IMR-90 (cell line): ENCODE results near the gene SPDYE9. TPM values are rescaled to one million over a fixed set of nuclear protein-coding genes. Genes with fewer than 3 reads are reported as not detected.
"Not testable (repeated sequence)": the region's sequence is repeated elsewhere in the genome, so short reads cannot be mapped to it uniquely, and the experiment has no call there.

ENCODE experiments used
- ATAC-seq: fragments of 200-7000 bp; cut with Tn5 transposase; 2 replicates; pipeline ENCODE4 v1.9.1; 2020; ENCODE audit warnings: low read depth, mild to moderate bottlenecking, moderate library complexity
- Bru-seq: library from RNA; stranded (reverse); fragments of 400-500 nt; gene quantifications from one replicate; lab custom pipeline; 2021; lab: Mats Ljungman, UMichigan
- BruChase-seq, 2 experiments: library from RNA; stranded (reverse); fragments of 400-500 nt; gene quantifications; one replicate each; lab custom pipeline; 2021; lab: Mats Ljungman, UMichigan
- BruUV-seq: library from RNA; stranded (reverse); fragments of 400-500 nt; replicated peaks from 2 replicates; lab custom pipeline; 2021; lab: Mats Ljungman, UMichigan
- CTCF ChIA-PET: fragments of 300-600 bp; formaldehyde crosslinking; extraction: SDS; loops from one replicate; lab custom pipeline; 2021; ENCODE audit warnings: antibody characterized with exemption; lab: Yijun Ruan, JAX
- POLR2A ChIA-PET: fragments of 300-600 bp; sonication (Branson Sonifier 250); formaldehyde crosslinking; loops from one replicate; lab custom pipeline; 2022; ENCODE audit warnings: antibody characterized with exemption; ENCODE audit not compliant: unreplicated experiment; lab: Charles Lee
- DNase-seq: peaks from one replicate; pipeline ENCODE4 v3.0.0; 2013
- H2AFZ ChIP-seq: replicated peaks from 2 replicates; pipeline ENCODE3; 2013; ENCODE audit warnings: low read length, mild to moderate bottlenecking; ENCODE audit not compliant: poor library complexity
- H2AK5ac ChIP-seq: 2 replicates; pipeline ENCODE4 v1.6.1; 2013; ENCODE audit warnings: low read depth, low read length, inconsistent platforms
- H2AK9ac ChIP-seq: replicated peaks from 2 replicates; pipeline ENCODE3; 2013; ENCODE audit warnings: mild to moderate bottlenecking, low read depth, low read length, moderate library complexity; ENCODE audit not compliant: poor library complexity
- H2BK120ac ChIP-seq: 2 replicates; pipeline ENCODE4 v1.6.1; 2013; ENCODE audit warnings: low read depth, low read length, inconsistent platforms
- H2BK15ac ChIP-seq: 3 replicates; pipeline ENCODE4 v1.6.1; 2013; ENCODE audit warnings: low read depth, low read length, inconsistent platforms
- H2BK20ac ChIP-seq: 2 replicates; pipeline ENCODE4 v1.6.1; 2013; ENCODE audit warnings: low read depth, mild to moderate bottlenecking, inconsistent platforms, low read length, moderate library complexity
- H2BK5ac ChIP-seq: 2 replicates; pipeline ENCODE4 v1.6.1; 2013; ENCODE audit warnings: mild to moderate bottlenecking, low read depth, low read length, inconsistent platforms; ENCODE audit not compliant: poor library complexity, severe bottlenecking
- H3K14ac ChIP-seq: replicated peaks from 2 replicates; pipeline ENCODE4 v1.6.1; 2013; ENCODE audit warnings: low read depth, low read length, inconsistent platforms
- H3K18ac ChIP-seq: 2 replicates; pipeline ENCODE4 v1.6.1; 2013; ENCODE audit warnings: low read depth, low read length, control low read depth
- H3K23ac ChIP-seq: 2 replicates; pipeline ENCODE4 v1.6.1; 2013; ENCODE audit warnings: low read depth, low read length, inconsistent platforms
- H3K27ac ChIP-seq: 2 replicates; pipeline ENCODE4 v1.5.1; 2013; ENCODE audit warnings: mild to moderate bottlenecking, control low read depth, low read length; ENCODE audit not compliant: insufficient read depth
- H3K27me3 ChIP-seq: 2 replicates; pipeline ENCODE4 v1.6.1; 2013; ENCODE audit warnings: low read length; ENCODE audit not compliant: control insufficient read depth, insufficient read depth
- H3K36me3 ChIP-seq: 2 replicates; pipeline ENCODE4 v1.6.1; 2013; ENCODE audit warnings: low read length, mixed read lengths; ENCODE audit not compliant: control insufficient read depth, insufficient read depth
- H3K4ac ChIP-seq: 2 replicates; pipeline ENCODE4 v1.6.1; 2013; ENCODE audit warnings: low read depth, low read length, inconsistent platforms
- H3K4me1 ChIP-seq: 2 replicates; pipeline ENCODE4 v1.6.1; 2013; ENCODE audit warnings: low read length, mixed read lengths; ENCODE audit not compliant: control insufficient read depth, insufficient read depth
- H3K4me2 ChIP-seq: 2 replicates; pipeline ENCODE4 v1.6.1; 2013; ENCODE audit warnings: low read depth, mild to moderate bottlenecking, control low read depth, low read length, moderate library complexity
- H3K4me3 ChIP-seq: 2 replicates; pipeline ENCODE4 v1.5.1; 2013; ENCODE audit warnings: low read depth, mild to moderate bottlenecking, control low read depth, low read length, moderate library complexity; ENCODE audit not compliant: insufficient read depth
- H3K56ac ChIP-seq: 2 replicates; pipeline ENCODE4 v1.6.1; 2013; ENCODE audit warnings: low read length, inconsistent platforms; ENCODE audit not compliant: insufficient read depth; ENCODE audit errors: extremely low read depth
- H3K79me1 ChIP-seq, 2 experiments: 2 replicates each; pipeline ENCODE4 v1.6.1; 2013; ENCODE audit warnings: low read length in 2 of 2, inconsistent platforms in 1 of 2, low read depth in 1 of 2
- H3K9ac ChIP-seq: 2 replicates; pipeline ENCODE4 v1.6.1; 2013; ENCODE audit warnings: low read depth, low read length, control low read depth
- H3K9me1 ChIP-seq: 2 replicates; pipeline ENCODE4 v1.6.1; 2013; ENCODE audit warnings: low read length, inconsistent platforms; ENCODE audit not compliant: insufficient read depth
- H3K9me3 ChIP-seq: 2 replicates; pipeline ENCODE4 v1.6.1; 2013; ENCODE audit warnings: low read length; ENCODE audit not compliant: control insufficient read depth, insufficient read depth
- H4K20me1 ChIP-seq: 2 replicates; pipeline ENCODE4 v1.6.1; 2013; ENCODE audit warnings: low read length, inconsistent platforms; ENCODE audit not compliant: insufficient read depth
- H4K5ac ChIP-seq: 2 replicates; pipeline ENCODE4 v1.6.1; 2013; ENCODE audit warnings: mild to moderate bottlenecking, low read depth, low read length, control low read depth
- H4K8ac ChIP-seq, 2 experiments: 2 replicates each; pipeline ENCODE4 v1.6.1; 2013; ENCODE audit warnings: low read depth in 2 of 2, low read length in 2 of 2, control low read depth in 1 of 2, inconsistent platforms in 1 of 2
- H4K91ac ChIP-seq: 2 replicates; pipeline ENCODE4 v1.6.1; 2013; ENCODE audit warnings: low read depth, low read length, inconsistent platforms; ENCODE audit not compliant: insufficient read depth
- WGBS, 2 experiments: methylation state at CpG; one replicate each; pipeline versions ENCODE4 v1.1.5 to v1.1.7; 2013; ENCODE audit warnings: missing lambda C conversion rate in 2 of 2; ENCODE audit not compliant: insufficient read length in 1 of 2; ENCODE audit errors: extremely low coverage in 2 of 2; 5-methylcytosine and 5-hydroxymethylcytosine counted together
- dilution Hi-C: fragments of 300-500 bp; cut with HindIII; formaldehyde crosslinking; loops from one replicate; pipeline ENCODE4 v1.14.3; 2018; ENCODE audit warnings: low sequenced_read_pairs; ENCODE audit not compliant: unreplicated experiment
- in situ Hi-C: fragments of 300-500 bp; cut with MboI; formaldehyde crosslinking; loops from 3 replicates; pipeline ENCODE4 v1.14.3; 2019; ENCODE audit warnings: low sequenced_read_pairs, inconsistent platforms, mixed read lengths
- intact Hi-C: fragments of 100-400 bp; cut with micrococcal nuclease; formaldehyde crosslinking; loops from 2 replicates; pipeline ENCODE4 v1.10.0; 2022
- long read RNA-seq: library from polyadenylated mRNA; unstranded; transcript quantifications from one replicate; pipeline ENCODE4 v2.0.0, GENCODE V29; 2021; ENCODE audit not compliant: unreplicated experiment
- polyA plus RNA-seq, 3 experiments: library from polyadenylated mRNA; depleted of rRNA; stranded (reverse); fragments of >200 nt; gene quantifications; 2 replicates each; pipeline ENCODE4 v1.2.3, GENCODE V29; 2012; ENCODE audit warnings: low replicate concordance in 1 of 3
- total RNA-seq: library from RNA; depleted of rRNA; stranded (reverse); fragments of >200 nt; gene quantifications from 2 replicates; pipeline ENCODE4 v1.2.3, GENCODE V29; 2012; rRNA removed

SPDYE9 gene
- total RNA-seq (not detected in 2 replicates), polyA plus RNA-seq (2012; rRNA removed) (not detected in 2 replicates), Bru-seq, nascent RNA (percentile 12 among the genes with signal in this experiment), BruChase-seq, experiment 1, labeled RNA remaining after a 6-hour chase (percentile 12 among the genes with signal in this experiment), BruChase-seq, experiment 2, labeled RNA remaining after a 2-hour chase (not detected)
- polyA plus RNA-seq (2012; cell fraction: cytosol; rRNA removed), result 0.07 TPM in 1 of 2 replicates, not detected in the other
- polyA plus RNA-seq (2012; cell fraction: nucleus; rRNA removed; ENCODE audit: low replicate concordance), result 0.33 and 0.47 TPM in 2 replicates
- long read RNA-seq, partial matches to known transcripts, result 0 of 2 reads
- long read RNA-seq, other reads (novel, unspliced or antisense), result 2 of 2 reads

GRCh38 chr7:73085938-73086337 is at the start of gene SPDYE9:
Gene SPDYE9 (minus strand): TSS chr7:73086038. CDS start chr7:73084238, 1,800 bp downstream.
- H3K9me1 ChIP-seq, H2BK5ac ChIP-seq, H3K27ac ChIP-seq, H2AFZ ChIP-seq, H2BK15ac ChIP-seq, H3K4me3 ChIP-seq, H4K20me1 ChIP-seq, H2BK120ac ChIP-seq, H3K4me2 ChIP-seq, H3K14ac ChIP-seq, H4K91ac ChIP-seq, POLR2A ChIA-PET, H3K79me1 ChIP-seq, H2BK20ac ChIP-seq, CTCF ChIA-PET, H3K4ac ChIP-seq, DNase-seq, H4K5ac ChIP-seq, H3K4me1 ChIP-seq, H3K9me3 ChIP-seq, H3K36me3 ChIP-seq, H4K8ac ChIP-seq, H3K18ac ChIP-seq, in situ Hi-C loops, BruUV-seq, ATAC-seq, intact Hi-C loops, H3K9ac ChIP-seq, H2AK5ac ChIP-seq, H3K23ac ChIP-seq, H3K56ac ChIP-seq, H2AK9ac ChIP-seq, dilution Hi-C loops, H3K27me3 ChIP-seq: not testable (repeated sequence)
- no CpG with 5 or more reads among the region's 8 CpGs for WGBS, 2 experiments

- H3K27me3 ChIP-seq, H3K4me1 ChIP-seq, H2AK5ac ChIP-seq, H3K9me3 ChIP-seq, H3K4ac ChIP-seq, dilution Hi-C loops, H3K56ac ChIP-seq, H3K9me1 ChIP-seq, H3K14ac ChIP-seq, H2BK5ac ChIP-seq, H4K5ac ChIP-seq, CTCF ChIA-PET, H3K4me3 ChIP-seq, BruUV-seq, in situ Hi-C loops, H3K18ac ChIP-seq, H3K27ac ChIP-seq, H3K79me1 ChIP-seq, H2BK20ac ChIP-seq, H4K91ac ChIP-seq, H2BK15ac ChIP-seq, DNase-seq, intact Hi-C loops, H3K23ac ChIP-seq, H2AK9ac ChIP-seq, H3K36me3 ChIP-seq, H2AFZ ChIP-seq, H3K4me2 ChIP-seq, POLR2A ChIA-PET, H3K9ac ChIP-seq, H2BK120ac ChIP-seq, H4K8ac ChIP-seq, H4K20me1 ChIP-seq: not testable (repeated sequence)
- WGBS, 2 experiments, result no CpG with 5 or more reads among the region's 2 CpGs
- ATAC-seq, result peak; percentile 40; the same call in 1 of the 2 replicates
Measured at GRCh38 chr7:73134866-73135265, 49.0 kb upstream of the SPDYE9 start.
